GM06990 (cell line): Measurements from ENCODE around the gene PRKCH.

Experiments
- DNase-seq: peaks from one replicate; pipeline ENCODE4 v3.0.0-alpha.2; 2011; ENCODE audit not compliant: insufficient read length; ENCODE audit errors: extremely low read depth
- H3K27me3 ChIP-seq: replicated peaks from 2 replicates; pipeline ENCODE4 v1.6.0; 2011; ENCODE audit warnings: low read length; ENCODE audit not compliant: control insufficient read depth, insufficient read depth
- H3K36me3 ChIP-seq: 2 replicates; pipeline ENCODE4 v1.5.1; 2011; ENCODE audit warnings: low read length; ENCODE audit not compliant: control insufficient read depth, insufficient read depth
- H3K4me3 ChIP-seq: replicated peaks from 2 replicates; pipeline ENCODE4 v1.5.1; 2011; ENCODE audit warnings: low read depth, mild to moderate bottlenecking, control low read depth, low read length
- CTCF ChIP-seq: IDR thresholded peaks from 2 replicates; pipeline ENCODE4 v1.5.1; 2011; ENCODE audit warnings: low read length, control low read depth, mild to moderate bottlenecking, inconsistent platforms; ENCODE audit not compliant: insufficient read depth, poor library complexity, severe bottlenecking

PRKCH gene

GRCh38 chr14:61581955-61582615, 260.7 kb downstream of the PRKCH start:
- no peak overlapping the region for H3K4me3 ChIP-seq
- H3K36me3 ChIP-seq, result no peaks in the 10 kb centered on the region
- no peak for TF ChIP-seq CTCF
- no peaks in the 10 kb centered on the region for H3K27me3 ChIP-seq
- no peak for DNase-seq

- DNase-seq, result no peak
- Histone ChIP-seq H3K36me3 (no peaks in the 10 kb centered on the region), H3K4me3 (no peak overlapping the region), H3K27me3 (no peaks in the 10 kb centered on the region)
- no peak for TF ChIP-seq CTCF
Measured at GRCh38 chr14:61582815-61583214, 261.4 kb downstream of the PRKCH start.

DNA sequence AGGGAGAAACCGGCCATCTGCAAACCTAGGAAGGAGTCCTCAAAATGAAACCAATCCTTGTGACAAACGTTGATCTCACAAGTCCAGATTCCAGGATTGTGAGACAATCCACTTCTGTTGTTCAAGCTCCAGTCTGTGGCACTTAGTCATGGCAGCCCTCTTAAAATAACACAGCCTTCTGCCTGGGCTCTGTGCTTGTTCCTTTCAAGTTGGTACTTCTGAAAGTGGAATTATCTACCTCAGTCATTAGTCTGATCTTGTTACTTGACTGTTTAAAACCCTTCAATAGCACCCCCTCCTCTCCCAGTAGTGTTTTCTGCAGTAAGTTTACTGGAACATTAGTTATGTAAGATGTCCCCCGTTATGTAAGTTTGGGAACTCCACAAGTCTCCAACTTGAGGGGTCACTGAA, 263.0 kb downstream of the PRKCH start:
- Histone ChIP-seq H3K27me3 (no peaks in the 10 kb centered on the region), H3K4me3 (no peak overlapping the region), H3K36me3 (no peaks in the 10 kb centered on the region)
- no peak for TF ChIP-seq CTCF
- no peak for DNase-seq

GRCh38 chr14:61585598-61586543, 264.5 kb downstream of the PRKCH start:
- DNase-seq, result no peak

DNA sequence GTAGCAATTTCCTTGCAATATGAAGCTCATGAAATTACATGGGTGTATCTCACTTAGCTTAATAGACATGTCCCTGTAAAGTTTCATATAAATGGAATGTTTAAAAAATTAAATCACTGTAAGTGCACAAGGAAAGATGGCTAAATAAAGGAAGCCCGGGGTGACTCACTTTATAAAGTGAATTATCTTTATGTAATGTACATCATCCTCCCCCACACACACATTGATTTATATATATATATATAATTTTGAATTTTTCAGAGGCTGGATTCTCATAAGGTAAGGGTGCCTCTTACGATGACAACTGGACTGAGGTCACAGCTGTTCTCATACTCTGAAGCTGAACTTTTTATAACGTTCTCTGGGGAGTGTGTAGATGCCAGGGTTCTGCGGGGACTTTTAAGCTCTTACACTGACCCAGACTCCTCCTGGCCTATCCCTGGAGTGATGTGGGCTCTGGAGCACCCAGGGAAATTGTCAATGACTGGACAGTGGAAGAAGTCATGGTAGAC, 265.2 kb downstream of the PRKCH start:
- no peaks in the 10 kb centered on the region for H3K36me3 ChIP-seq
- no peak overlapping the region for H3K4me3 ChIP-seq
- DNase-seq, result no peak
- no peak for TF ChIP-seq CTCF
- no peaks in the 10 kb centered on the region for H3K27me3 ChIP-seq

More at GRCh38 chr14:61585598-61586543, 264.5 kb downstream of the PRKCH start:
- H3K36me3 ChIP-seq, result no peaks in the 10 kb centered on the region
- no peak overlapping the region for H3K4me3 ChIP-seq
- no peak for TF ChIP-seq CTCF
- H3K27me3 ChIP-seq, result no peaks in the 10 kb centered on the region
